Measurements from ENCODE around the gene CERS6.

DNA sequence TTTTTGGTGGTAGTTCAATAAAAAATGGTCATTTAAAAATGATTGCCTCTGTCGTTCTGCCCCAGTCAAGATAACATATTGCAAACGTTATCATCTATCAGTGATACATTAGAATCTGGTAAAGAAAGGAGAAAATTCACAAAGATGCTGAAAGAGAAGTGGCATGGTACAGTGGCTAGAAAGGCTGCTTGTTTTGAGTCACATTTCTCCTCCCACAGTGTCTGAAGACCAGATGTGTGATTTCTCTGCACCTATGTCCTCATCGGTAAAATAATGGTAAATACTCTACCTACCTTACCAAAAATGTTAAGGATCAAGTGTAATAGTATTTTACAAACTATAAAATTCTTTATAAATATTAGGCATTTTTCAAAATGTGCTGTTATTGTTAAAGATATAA, 270.3 kb downstream of the CERS6 start:
- TF ChIP-seq EZH2 (IDR thresholded peaks at IDR 0.05) (no peak), POLR2AphosphoS5 (IDR thresholded peaks at IDR 0.05; ENCODE audit: borderline replicate concordance, low read depth, low read length) (no peak), FOXP2 (optimal IDR thresholded peaks at IDR 0.05; ENCODE audit: control extremely low read depth, extremely low read length, insufficient read depth) (no peak)

Measured in SK-N-MC (cell line).